Esophagus squamous epithelium (tissue), 4 donors: Measurements from ENCODE around the gene CLPTM1L.

Experiments
- CTCF ChIP-seq, 6 experiments: fragments of 450-650 bp in 4 of 6; fragments of 200-600 bp in 2 of 6; sonication (generic) in 2 of 6; IDR thresholded peaks; one replicate each; pipeline ENCODE4 v1.5.1; 2016 to 2019; ENCODE audit warnings: antibody characterized with exemption in 6 of 6, mild to moderate bottlenecking in 4 of 6, moderate library complexity in 4 of 6
- POLR2A ChIP-seq, 4 donors: fragments of 450-650 bp; IDR thresholded peaks; one replicate each; pipeline ENCODE4 v1.6.1; 2017; ENCODE audit warnings: antibody characterized with exemption in 4 of 4, mild to moderate bottlenecking in 4 of 4, moderate library complexity in 3 of 4

- no peak for TF ChIP-seq CTCF (IDR thresholded peaks at IDR 0.05)
- TF ChIP-seq POLR2A (IDR thresholded peaks at IDR 0.05), result no peak
Observed at GRCh38 chr5:1352231-1353219, 7.6 kb upstream of the CLPTM1L start.
